Measurements from ENCODE around the gene PLXND1. TPM values are rescaled to one million over a fixed set of nuclear protein-coding genes. Genes with fewer than 3 reads are reported as not detected.
A peak's percentile ranks its signal among the peaks of the same experiment; 100 is the strongest.
"Not testable (repeated sequence)": the region's sequence is repeated elsewhere in the genome, so short reads cannot be mapped to it uniquely, and the experiment has no call there.

The PLXND1 gene
- 31.9 and 32.6 TPM in 2 replicates for polyA plus RNA-seq (2014; cell fraction: cytosol; rRNA removed)
- 44.3 and 89.8 TPM in 2 replicates for polyA plus RNA-seq (2014; cell fraction: nucleus; rRNA removed)

- DNase-seq (ENCODE audit: low spot score): peak; percentile 62
These were observed at the start of gene PLXND1 for GRCh38 chr3:129606636-129607390. Gene PLXND1 (minus strand): TSS chr3:129606676. CDS start chr3:129606639, 37 bp downstream.

GRCh38 chr3:129655291-129655700, 48.8 kb upstream of the PLXND1 start:
- no peak for DNase-seq (ENCODE audit: low spot score)

GRCh38 chr3:129654131-129654530, 47.7 kb upstream of the PLXND1 start:
- DNase-seq (ENCODE audit: low spot score): no peak

GRCh38 chr3:129653019-129653418, 46.5 kb upstream of the PLXND1 start:
- no peak for DNase-seq (ENCODE audit: low spot score)

- DNase-seq (ENCODE audit: low spot score): no peak
These were observed 45.1 kb upstream of the PLXND1 start for GRCh38 chr3:129651435-129652202.

- peak; percentile 59 for DNase-seq (ENCODE audit: low spot score)
These were observed 43.9 kb upstream of the PLXND1 start for GRCh38 chr3:129650256-129650872.

- DNase-seq (ENCODE audit: low spot score): no peak
These were observed 41.9 kb upstream of the PLXND1 start for GRCh38 chr3:129648391-129648790.

- DNase-seq (ENCODE audit: low spot score): no peak
These were observed 38.8 kb upstream of the PLXND1 start for GRCh38 chr3:129645286-129645685.

- DNase-seq (ENCODE audit: low spot score): no peak
These were observed 38.4 kb upstream of the PLXND1 start for GRCh38 chr3:129644836-129645235.

- DNase-seq (ENCODE audit: low spot score): not testable (repeated sequence)
These were observed 35.2 kb upstream of the PLXND1 start for GRCh38 chr3:129641567-129642260.

GRCh38 chr3:129640985-129641384, 34.5 kb upstream of the PLXND1 start:
- not testable (repeated sequence) for DNase-seq (ENCODE audit: low spot score)

GRCh38 chr3:129638481-129638880, 32.0 kb upstream of the PLXND1 start:
- no peak for DNase-seq (ENCODE audit: low spot score)

- DNase-seq (ENCODE audit: low spot score): no peak
These were observed 29.6 kb upstream of the PLXND1 start for GRCh38 chr3:129636082-129636481.

- DNase-seq (ENCODE audit: low spot score): no peak
These were observed 29.2 kb upstream of the PLXND1 start for GRCh38 chr3:129635656-129636055.

- no peak for DNase-seq (ENCODE audit: low spot score)
These were observed 27.4 kb upstream of the PLXND1 start for GRCh38 chr3:129633751-129634481.

- DNase-seq (ENCODE audit: low spot score): no peak
These were observed 26.5 kb upstream of the PLXND1 start for GRCh38 chr3:129632977-129633376.

- DNase-seq (ENCODE audit: low spot score): no peak
These were observed 26.1 kb upstream of the PLXND1 start for GRCh38 chr3:129632556-129632955.

GRCh38 chr3:129632056-129632455, 25.6 kb upstream of the PLXND1 start:
- DNase-seq (ENCODE audit: low spot score): no peak

GRCh38 chr3:129629011-129629410, 22.5 kb upstream of the PLXND1 start:
- DNase-seq (ENCODE audit: low spot score): no peak

GRCh38 chr3:129628169-129628522, 21.7 kb upstream of the PLXND1 start:
- DNase-seq (ENCODE audit: low spot score): no peak
